ENCODE results near the gene RTN3.
A peak's percentile ranks its signal among the peaks of the same experiment; 100 is the strongest.

DNA sequence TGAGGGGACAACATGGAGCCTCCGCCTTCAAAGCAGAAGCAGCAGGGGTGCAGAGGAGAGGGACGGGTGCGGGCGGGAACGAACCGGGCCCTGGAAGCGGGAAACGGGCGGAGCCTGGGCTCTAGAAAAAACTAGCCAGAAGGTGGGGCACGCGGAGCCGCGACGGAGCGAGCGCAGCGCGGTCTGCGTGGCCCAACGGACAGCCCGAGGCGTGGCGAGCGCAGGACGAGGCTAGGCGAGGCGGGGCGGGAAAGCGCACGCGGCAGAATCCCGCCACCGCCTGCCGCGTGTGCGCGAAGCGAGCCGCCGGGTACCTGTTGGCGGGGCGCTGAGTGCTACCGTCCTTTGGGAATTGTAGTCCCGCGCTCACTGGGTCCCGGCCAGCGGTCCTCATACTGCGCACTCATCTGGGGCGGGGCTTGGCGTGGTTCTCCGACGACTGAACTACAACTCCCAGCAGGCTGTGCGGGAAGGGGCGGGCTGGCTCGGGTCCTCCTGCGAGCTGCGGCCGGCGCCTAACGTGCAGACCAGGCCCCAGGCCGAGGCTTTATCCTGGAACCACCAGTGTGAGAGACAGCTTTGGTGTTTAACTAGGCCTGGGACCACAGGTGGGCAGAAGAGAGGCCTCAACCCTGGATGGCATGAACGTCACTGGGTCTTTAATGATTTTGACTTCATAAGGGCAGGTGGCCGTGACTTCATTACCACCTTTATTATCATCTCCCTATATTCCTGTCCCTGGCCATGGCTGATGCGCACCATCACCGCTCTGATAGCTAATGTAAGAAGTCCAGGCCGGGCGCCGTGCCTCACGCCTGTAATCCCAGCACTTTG, 9.8 kb upstream of the RTN3 start, which contains the start of gene ATL3:
- no peak for TF ChIP-seq CREB5 (CRISPR knock-in tag; IDR thresholded peaks at IDR 0.05; ENCODE audit: low read depth)
- no peak for TF ChIP-seq ISL1 (CRISPR knock-in tag; IDR thresholded peaks at IDR 0.05)
- TF ChIP-seq ZFP3 (CRISPR knock-in tag; IDR thresholded peaks at IDR 0.05), result peak; percentile 77
